HEK293 (cell line): ENCODE results near the gene SEPTIN2.
A peak's percentile ranks its signal among the peaks of the same experiment; 100 is the strongest.

Source experiments
- CTCF ChIA-PET: fragments of 350-600 bp; formaldehyde crosslinking; extraction: SDS; loops from one replicate; lab custom pipeline; 2021; ENCODE audit warnings: antibody characterized with exemption; lab: Yijun Ruan, JAX
- POLR2A ChIA-PET: fragments of 300-600 bp; formaldehyde crosslinking; extraction: SDS; loops from one replicate; lab custom pipeline; 2020; ENCODE audit warnings: antibody characterized with exemption, inconsistent platforms; lab: Yijun Ruan, JAX
- H3K27ac ChIP-seq: fragments of 200-500 bp; sonication (Bioruptor generic); 2 replicates; pipeline ENCODE4 v1.5.1; 2014; ENCODE audit warnings: low read depth, low read length, control low read depth, inconsistent platforms; ENCODE audit errors: extremely low read depth
- H3K36me3 ChIP-seq, 2 experiments: fragments of 200-500 bp in 1 of 2; sonication (Bioruptor generic) in 1 of 2; 1 replicate in 1 of 2; 2 replicates in 1 of 2; pipeline ENCODE4 v1.5.1; 2014 to 2017; ENCODE audit warnings: inconsistent platforms in 2 of 2, low read length in 2 of 2; ENCODE audit not compliant: control insufficient read depth in 2 of 2, insufficient read depth in 1 of 2
- H3K4me1 ChIP-seq: fragments of 200-500 bp; sonication (Bioruptor generic); 2 replicates; pipeline ENCODE4 v1.5.1; 2014; ENCODE audit warnings: mild to moderate bottlenecking, low read length, inconsistent platforms; ENCODE audit not compliant: control insufficient read depth, insufficient read depth
- H3K4me3 ChIP-seq: 2 replicates; pipeline ENCODE4 v1.5.1; 2011; ENCODE audit warnings: low read depth, mild to moderate bottlenecking, control low read depth, low read length, moderate library complexity
- H3K9me3 ChIP-seq: fragments of 200-500 bp; sonication (Bioruptor generic); 2 replicates; pipeline ENCODE4 v1.5.1; 2014; ENCODE audit warnings: low read depth, low read length, inconsistent platforms; ENCODE audit not compliant: control insufficient read depth, insufficient read depth
- AEBP2 ChIP-seq: fragments of 450-650 bp; formaldehyde crosslinking; IDR thresholded peaks from 2 replicates; pipeline ENCODE4 v1.5.1; 2016; ENCODE audit warnings: missing biosample characterization, missing genetic modification characterization, borderline replicate concordance
- GFI1B ChIP-seq: fragments of 450-650 bp; formaldehyde crosslinking; IDR thresholded peaks from 2 replicates; pipeline ENCODE4 v1.5.1; 2016; ENCODE audit warnings: missing biosample characterization, missing genetic modification characterization
- KLF9 ChIP-seq: fragments of 450-650 bp; formaldehyde crosslinking; IDR thresholded peaks from 2 replicates; pipeline ENCODE4 v1.5.1; 2016; ENCODE audit warnings: missing biosample characterization, missing genetic modification characterization, low read depth
- MZF1 ChIP-seq: fragments of 450-650 bp; formaldehyde crosslinking; IDR thresholded peaks from 2 replicates; pipeline ENCODE4 v1.5.1; 2017; ENCODE audit warnings: missing biosample characterization, missing genetic modification characterization, borderline replicate concordance
- OSR2 ChIP-seq: fragments of 450-650 bp; formaldehyde crosslinking; IDR thresholded peaks from 2 replicates; pipeline ENCODE4 v1.5.1; 2016; ENCODE audit warnings: missing biosample characterization, missing genetic modification characterization
- ZBTB1 ChIP-seq: fragments of 450-650 bp; formaldehyde crosslinking; IDR thresholded peaks from 2 replicates; pipeline ENCODE4 v1.5.1; 2016; ENCODE audit warnings: missing biosample characterization, missing genetic modification characterization
- ZBTB17 ChIP-seq: fragments of 450-650 bp; formaldehyde crosslinking; IDR thresholded peaks from 2 replicates; pipeline ENCODE4 v1.5.1; 2016; ENCODE audit warnings: missing biosample characterization, missing genetic modification characterization
- ZFP69B ChIP-seq: fragments of 450-650 bp; formaldehyde crosslinking; IDR thresholded peaks from 2 replicates; pipeline ENCODE4 v1.5.1; 2016; ENCODE audit warnings: missing biosample characterization, missing genetic modification characterization
- ZIC2 ChIP-seq: fragments of 450-650 bp; formaldehyde crosslinking; IDR thresholded peaks from 2 replicates; pipeline ENCODE4 v1.5.1; 2016; ENCODE audit warnings: missing biosample characterization, missing genetic modification characterization
- ZNF112 ChIP-seq: fragments of 450-650 bp; formaldehyde crosslinking; IDR thresholded peaks from 2 replicates; pipeline ENCODE4 v1.5.0; 2017; ENCODE audit warnings: missing biosample characterization, missing genetic modification characterization
- ZNF169 ChIP-seq: fragments of 450-650 bp; formaldehyde crosslinking; IDR thresholded peaks from 2 replicates; pipeline ENCODE4 v1.5.1; 2016; ENCODE audit warnings: missing biosample characterization, missing genetic modification characterization
- ZNF223 ChIP-seq: fragments of 450-650 bp; formaldehyde crosslinking; IDR thresholded peaks from 2 replicates; pipeline ENCODE4 v1.5.1; 2016; ENCODE audit warnings: missing biosample characterization, missing genetic modification characterization
- ZNF302 ChIP-seq: fragments of 450-650 bp; formaldehyde crosslinking; IDR thresholded peaks from 2 replicates; pipeline ENCODE4 v1.5.1; 2016; ENCODE audit warnings: missing biosample characterization, missing genetic modification characterization, low read depth
- ZNF449 ChIP-seq: fragments of 450-650 bp; formaldehyde crosslinking; IDR thresholded peaks from 2 replicates; pipeline ENCODE4 v1.5.1; 2017; ENCODE audit warnings: missing biosample characterization, mild to moderate bottlenecking, missing genetic modification characterization, moderate library complexity
- ZNF501 ChIP-seq: fragments of 450-650 bp; formaldehyde crosslinking; IDR thresholded peaks from 2 replicates; pipeline ENCODE4 v1.5.1; 2016; ENCODE audit warnings: missing biosample characterization, missing genetic modification characterization
- ZNF521 ChIP-seq: fragments of 450-650 bp; formaldehyde crosslinking; IDR thresholded peaks from 2 replicates; pipeline ENCODE4 v1.5.1; 2017; ENCODE audit warnings: missing biosample characterization, mild to moderate bottlenecking, missing genetic modification characterization
- ZNF529 ChIP-seq: fragments of 450-650 bp; formaldehyde crosslinking; IDR thresholded peaks from 2 replicates; pipeline ENCODE4 v1.5.1; 2017; ENCODE audit warnings: missing genetic modification characterization, missing biosample characterization; ENCODE audit not compliant: insufficient replicate concordance
- ZNF580 ChIP-seq: fragments of 450-650 bp; formaldehyde crosslinking; IDR thresholded peaks from 2 replicates; pipeline ENCODE4 v1.5.1; 2016; ENCODE audit warnings: missing biosample characterization, missing genetic modification characterization
- ZNF596 ChIP-seq: fragments of 450-650 bp; IDR thresholded peaks from 2 replicates; pipeline ENCODE4 v1.5.0; 2018; ENCODE audit warnings: missing biosample characterization, mild to moderate bottlenecking, missing genetic modification characterization, moderate library complexity
- ZNF654 ChIP-seq: fragments of 450-650 bp; formaldehyde crosslinking; IDR thresholded peaks from 2 replicates; pipeline ENCODE4 v1.5.1; 2016; ENCODE audit warnings: low read depth, missing biosample characterization, missing genetic modification characterization
- ZNF670 ChIP-seq: fragments of 450-650 bp; formaldehyde crosslinking; IDR thresholded peaks from 2 replicates; pipeline ENCODE4 v1.5.1; 2016; ENCODE audit warnings: missing biosample characterization, missing genetic modification characterization, low read depth
- ZNF843 ChIP-seq: fragments of 450-650 bp; formaldehyde crosslinking; IDR thresholded peaks from 2 replicates; pipeline ENCODE4 v1.5.1; 2016; ENCODE audit warnings: missing biosample characterization, missing genetic modification characterization
- TF ChIP-seq, protein P1 (sequence below): fragments of 450-650 bp; formaldehyde crosslinking; IDR thresholded peaks from 2 replicates; pipeline ENCODE4 v1.5.1; 2017; ENCODE audit warnings: missing biosample characterization, missing genetic modification characterization

Gene SEPTIN2

GRCh38 chr2:241280291-241280690, 35.4 kb upstream of the SEPTIN2 start:
- POLR2A ChIA-PET, result no interaction called here
- TF ChIP-seq ZBTB1 (tag by site-specific recombination) (no peak), ZNF112 (tag by site-specific recombination) (no peak), MZF1 (tag by site-specific recombination) (no peak), ZNF654 (tag by site-specific recombination) (no peak), ZNF596 (tag by site-specific recombination) (no peak), KLF9 (tag by site-specific recombination) (no peak), AEBP2 (tag by site-specific recombination) (no peak), ZNF302 (no peak), ZNF580 (tag by site-specific recombination) (no peak), ZNF670 (tag by site-specific recombination) (no peak), OSR2 (no peak), ZNF529 (tag by site-specific recombination) (no peak), ZFP69B (tag by site-specific recombination) (no peak), ZNF843 (tag by site-specific recombination) (no peak), ZIC2 (tag by site-specific recombination) (no peak), ZNF521 (no peak), GFI1B (tag by site-specific recombination) (no peak)
- TF ChIP-seq, all 188 proteins: peak for 0
- Histone ChIP-seq H3K4me1 (no peaks in the 10 kb centered on the region), H3K9me3 (no peaks in the 10 kb centered on the region), H3K4me3 (no peak overlapping the region), H3K36me3 (peaks cover 0 to 3% of the 10 kb centered on the region in 2 experiments; a peak in 1 of 3 replicates), H3K27ac (no peak overlapping the region)
- CTCF ChIA-PET, result interaction anchor here (1.2 kb wide), 1 partner anchor 34 kb away, joined by 3 read pairs; no protein-coding TSS in a partner anchor

DNA sequence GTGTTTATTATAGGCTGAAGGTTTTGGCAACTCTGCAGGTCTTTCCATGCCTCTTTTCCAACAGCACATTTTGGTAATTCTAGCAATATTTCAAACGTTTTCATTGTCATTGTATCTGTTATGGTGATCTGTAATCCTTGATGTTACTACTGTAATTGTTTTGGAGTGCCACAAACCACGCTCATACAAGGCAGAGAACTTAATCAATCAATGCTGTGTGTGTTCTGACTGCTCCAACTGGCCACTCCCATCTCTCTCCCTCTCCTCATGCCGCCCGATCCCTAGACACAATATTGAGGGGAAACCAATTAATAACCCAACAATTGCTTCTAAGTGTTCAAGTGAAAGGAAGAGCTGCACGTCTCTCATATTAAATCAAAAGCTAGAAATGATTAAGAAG, 33.2 kb upstream of the SEPTIN2 start:
- CTCF ChIA-PET, result interaction anchor here (0.9 kb wide), 1 partner anchor 10 kb away, joined by 3 read pairs; no protein-coding TSS in a partner anchor
- TF ChIP-seq ZNF501 (tag by site-specific recombination) (no peak), ZBTB17 (tag by site-specific recombination) (peak; percentile 54; the same call in 1 of the 2 replicates), ZNF223 (tag by site-specific recombination) (no peak)
- TF ChIP-seq, all 188 proteins: peak for 1
- POLR2A ChIA-PET, result interaction anchor here (1.5 kb wide), 1 partner anchor 32 kb away, joined by 4 read pairs; no protein-coding TSS in a partner anchor

DNA sequence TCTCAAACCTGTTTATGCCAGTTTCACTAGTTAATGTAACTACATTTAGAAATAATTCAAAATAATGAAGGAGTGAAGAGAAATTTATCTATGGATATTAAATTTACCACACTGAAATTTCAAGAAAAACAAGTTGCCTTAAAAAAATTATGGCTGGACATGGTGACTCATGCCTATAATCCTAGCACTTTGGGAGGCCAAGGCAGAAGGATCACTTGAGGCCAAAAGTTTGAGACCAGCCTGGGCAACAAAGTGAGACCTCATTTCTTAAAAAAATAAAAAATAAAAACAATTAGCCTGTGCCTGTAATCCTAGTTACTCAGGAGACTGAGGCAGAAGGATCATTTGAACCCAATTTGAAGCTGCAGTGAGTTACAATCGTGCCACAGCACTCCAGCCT, 30.1 kb upstream of the SEPTIN2 start:
- ChIA-PET CTCF (no interaction called here), POLR2A (no interaction called here)
- Histone ChIP-seq H3K4me3 (no peak overlapping the region), H3K4me1 (no peaks in the 10 kb centered on the region), H3K36me3 (peaks cover 0 to 4% of the 10 kb centered on the region in 2 experiments; a peak in 2 of 3 replicates), H3K9me3 (no peaks in the 10 kb centered on the region), H3K27ac (no peak overlapping the region)
- TF ChIP-seq, protein P1, sequence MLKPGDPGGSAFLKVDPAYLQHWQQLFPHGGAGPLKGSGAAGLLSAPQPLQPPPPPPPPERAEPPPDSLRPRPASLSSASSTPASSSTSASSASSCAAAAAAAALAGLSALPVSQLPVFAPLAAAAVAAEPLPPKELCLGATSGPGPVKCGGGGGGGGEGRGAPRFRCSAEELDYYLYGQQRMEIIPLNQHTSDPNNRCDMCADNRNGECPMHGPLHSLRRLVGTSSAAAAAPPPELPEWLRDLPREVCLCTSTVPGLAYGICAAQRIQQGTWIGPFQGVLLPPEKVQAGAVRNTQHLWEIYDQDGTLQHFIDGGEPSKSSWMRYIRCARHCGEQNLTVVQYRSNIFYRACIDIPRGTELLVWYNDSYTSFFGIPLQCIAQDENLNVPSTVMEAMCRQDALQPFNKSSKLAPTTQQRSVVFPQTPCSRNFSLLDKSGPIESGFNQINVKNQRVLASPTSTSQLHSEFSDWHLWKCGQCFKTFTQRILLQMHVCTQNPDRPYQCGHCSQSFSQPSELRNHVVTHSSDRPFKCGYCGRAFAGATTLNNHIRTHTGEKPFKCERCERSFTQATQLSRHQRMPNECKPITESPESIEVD (tag by site-specific recombination), result peak; percentile 22; the same call in 1 of the 2 replicates
- no peak for TF ChIP-seq ZNF169 (tag by site-specific recombination)
- no peak for TF ChIP-seq ZNF449 (tag by site-specific recombination)
- TF ChIP-seq ZNF843 (tag by site-specific recombination), result no peak

More for the DNA sequence above, 33.2 kb upstream of the SEPTIN2 start:
- Histone ChIP-seq H3K4me1 (no peaks in the 10 kb centered on the region), H3K27ac (no peak overlapping the region), H3K4me3 (no peak overlapping the region), H3K36me3 (peaks cover 0 to 4% of the 10 kb centered on the region in 2 experiments; a peak in 2 of 3 replicates), H3K9me3 (no peaks in the 10 kb centered on the region)
